ENCODE measurements around the gene NCOR1.
A peak's percentile ranks its signal among the peaks of the same experiment; 100 is the strongest.
"Not testable (repeated sequence)": the region's sequence is repeated elsewhere in the genome, so short reads cannot be mapped to it uniquely, and the experiment has no call there.

The NCOR1 gene

DNA sequence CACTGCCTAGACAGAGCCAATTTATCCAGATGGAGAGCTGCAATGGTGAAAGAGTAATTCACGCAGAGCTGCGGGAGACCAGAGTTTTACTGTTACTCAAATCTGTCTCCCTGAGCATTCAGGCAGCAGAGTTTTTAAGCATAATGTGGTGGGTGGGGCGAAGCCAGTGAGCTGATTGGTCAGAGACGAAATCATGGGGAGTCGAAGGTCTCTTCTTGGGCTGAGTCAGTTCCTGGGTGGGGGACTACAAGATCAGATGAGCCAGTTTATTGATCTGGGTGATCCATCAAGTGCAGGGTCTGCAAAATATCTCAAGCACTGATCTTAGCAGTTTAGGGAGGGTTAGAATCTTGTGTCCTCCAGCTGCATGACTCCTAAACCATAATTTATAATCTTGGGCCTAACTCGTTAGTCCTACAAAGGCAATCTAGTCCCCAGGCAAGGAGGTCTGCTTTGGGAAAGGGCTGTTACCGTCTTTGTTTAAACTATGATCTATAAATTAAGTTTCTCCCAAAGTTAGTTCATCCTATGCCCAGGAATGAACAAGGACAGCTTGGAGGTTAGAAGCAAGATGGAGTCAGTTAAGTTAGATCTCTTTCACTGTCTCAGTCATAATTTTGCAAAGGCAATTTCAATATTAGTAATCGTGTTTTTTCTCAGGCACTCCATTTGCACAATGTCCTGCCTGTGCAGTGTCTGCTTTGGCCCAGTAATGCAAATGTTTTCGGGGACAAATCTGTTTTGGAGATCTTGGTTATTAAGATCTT lies 28.6 kb upstream of the NCOR1 start:
- no peak overlapping the region for H3K27ac ChIP-seq (ENCODE audit: low read depth, low read length, severe bottlenecking)
- whole genome bisulfite sequencing, 2 experiments (ENCODE audit: insufficient coverage in 2 of 2), result 53 to 67% methylated on average over 5 of the region's 9 CpGs

DNA sequence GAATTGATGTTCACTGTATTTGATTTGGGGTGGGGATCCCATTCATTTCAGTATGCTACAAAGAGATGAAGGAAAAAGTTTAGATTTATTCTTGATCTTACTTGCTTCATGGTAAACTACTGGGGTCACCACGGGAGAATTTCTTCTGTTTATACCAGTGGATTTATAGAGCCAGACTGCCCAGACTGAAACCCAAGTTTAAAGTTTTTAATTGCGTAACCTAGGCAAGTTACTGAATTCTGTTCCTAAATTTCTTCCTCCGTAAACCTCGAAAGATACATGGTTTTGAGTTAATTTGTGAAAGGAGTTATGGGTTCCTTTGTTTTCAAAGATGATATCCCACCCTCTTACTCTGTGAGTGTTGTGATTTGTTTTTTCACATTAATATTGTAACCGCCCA lies 28.1 kb upstream of the NCOR1 start:
- Histone ChIP-seq H3K4me1 (ENCODE audit: control insufficient read depth, insufficient read depth, low read length, poor library complexity, severe bottlenecking) (peaks cover 4% of the 10 kb centered on the region), H3K36me3 (ENCODE audit: control insufficient read depth, insufficient read depth, low read length) (no peaks in the 10 kb centered on the region), H3K4me3 (ENCODE audit: extremely low read depth, insufficient read depth, low read length, poor library complexity, severe bottlenecking) (no peak overlapping the region), H3K27ac (ENCODE audit: low read depth, low read length, severe bottlenecking) (no peak overlapping the region), H3K9me3 (ENCODE audit: control insufficient read depth, low read length) (no peaks in the 10 kb centered on the region)
- 78 to 100% methylated on average over 1 to 2 of the region's 5 CpGs for WGBS, 2 experiments (ENCODE audit: insufficient coverage in 2 of 2)

More for the DNA sequence above, 28.6 kb upstream of the NCOR1 start:
- no peaks in the 10 kb centered on the region for H3K36me3 ChIP-seq (ENCODE audit: control insufficient read depth, insufficient read depth, low read length)
- H3K9me3 ChIP-seq (ENCODE audit: control insufficient read depth, low read length), result no peaks in the 10 kb centered on the region
- no peak overlapping the region for H3K4me3 ChIP-seq (ENCODE audit: extremely low read depth, insufficient read depth, low read length, poor library complexity, severe bottlenecking)
- peaks cover 4% of the 10 kb centered on the region for H3K4me1 ChIP-seq (ENCODE audit: control insufficient read depth, insufficient read depth, low read length, poor library complexity, severe bottlenecking)

- H3K4me3 ChIP-seq (ENCODE audit: extremely low read depth, insufficient read depth, low read length, poor library complexity, severe bottlenecking), result no peak overlapping the region
- H3K9me3 ChIP-seq (ENCODE audit: control insufficient read depth, low read length), result no peaks in the 10 kb centered on the region
- H3K4me1 ChIP-seq (ENCODE audit: control insufficient read depth, insufficient read depth, low read length, poor library complexity, severe bottlenecking), result peaks cover 4% of the 10 kb centered on the region
- H3K36me3 ChIP-seq (ENCODE audit: control insufficient read depth, insufficient read depth, low read length), result no peaks in the 10 kb centered on the region
- no peak overlapping the region for H3K27ac ChIP-seq (ENCODE audit: low read depth, low read length, severe bottlenecking)
These were observed 26.6 kb upstream of the NCOR1 start for GRCh38 chr17:16241906-16242399.

DNA sequence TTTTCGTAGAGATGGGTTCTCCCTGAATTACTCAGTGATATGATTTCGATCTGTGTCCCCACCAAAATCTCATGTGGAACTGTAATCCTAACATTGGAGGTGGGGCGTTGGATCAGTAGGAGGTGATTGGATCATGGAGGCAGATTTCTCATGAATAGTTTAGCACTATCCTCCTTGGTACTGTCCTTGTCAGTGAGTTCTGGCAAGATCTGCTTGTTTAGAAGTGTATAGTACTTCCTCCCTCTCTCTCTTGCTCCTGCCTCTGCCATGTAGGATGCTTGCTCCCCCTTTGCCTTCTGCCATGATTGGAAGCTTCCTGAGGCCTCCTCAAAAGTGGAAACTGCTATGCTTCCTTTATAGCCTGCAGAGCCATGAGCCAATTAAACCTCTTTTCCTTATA lies 24.6 kb upstream of the NCOR1 start:
- Histone ChIP-seq H3K4me3 (ENCODE audit: extremely low read depth, insufficient read depth, low read length, poor library complexity, severe bottlenecking) (no peak overlapping the region), H3K36me3 (ENCODE audit: control insufficient read depth, insufficient read depth, low read length) (peaks cover 7% of the 10 kb centered on the region), H3K9me3 (ENCODE audit: control insufficient read depth, low read length) (no peaks in the 10 kb centered on the region), H3K4me1 (ENCODE audit: control insufficient read depth, insufficient read depth, low read length, poor library complexity, severe bottlenecking) (peaks cover 4% of the 10 kb centered on the region), H3K27ac (ENCODE audit: low read depth, low read length, severe bottlenecking) (no peak overlapping the region)
- 93% methylated on average over 2 of the region's 3 CpGs; no CpG with 5 or more reads in 1 of the 2 experiments for WGBS, 2 experiments (ENCODE audit: insufficient coverage in 2 of 2)

DNA sequence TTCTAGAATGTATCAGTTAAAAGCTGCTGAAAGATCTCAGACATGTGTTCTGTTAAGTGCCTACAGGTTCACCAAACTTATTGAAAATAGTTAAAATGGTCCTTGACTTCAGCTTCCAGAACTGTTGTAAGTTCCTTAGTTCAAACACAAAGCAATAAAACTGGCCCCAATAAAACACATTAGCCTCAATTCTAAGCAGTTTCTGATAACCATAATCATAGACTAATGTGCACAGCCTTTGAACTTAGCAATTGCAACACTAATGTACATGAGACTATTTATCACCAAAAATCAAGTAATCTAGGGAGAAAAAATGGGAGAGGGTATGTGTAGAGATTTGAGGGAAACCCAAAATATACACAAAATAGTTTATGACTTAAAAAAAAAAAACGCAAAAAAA lies 17.1 kb upstream of the NCOR1 start:
- no CpG with 5 or more reads among the region's 1 CpG for WGBS, 2 experiments (ENCODE audit: insufficient coverage in 2 of 2)
- Histone ChIP-seq H3K9me3 (ENCODE audit: control insufficient read depth, low read length) (no peaks in the 10 kb centered on the region), H3K4me3 (ENCODE audit: extremely low read depth, insufficient read depth, low read length, poor library complexity, severe bottlenecking) (no peak overlapping the region), H3K4me1 (ENCODE audit: control insufficient read depth, insufficient read depth, low read length, poor library complexity, severe bottlenecking) (no peaks in the 10 kb centered on the region), H3K36me3 (ENCODE audit: control insufficient read depth, insufficient read depth, low read length) (peaks cover 19% of the 10 kb centered on the region), H3K27ac (ENCODE audit: low read depth, low read length, severe bottlenecking) (no peak overlapping the region)

DNA sequence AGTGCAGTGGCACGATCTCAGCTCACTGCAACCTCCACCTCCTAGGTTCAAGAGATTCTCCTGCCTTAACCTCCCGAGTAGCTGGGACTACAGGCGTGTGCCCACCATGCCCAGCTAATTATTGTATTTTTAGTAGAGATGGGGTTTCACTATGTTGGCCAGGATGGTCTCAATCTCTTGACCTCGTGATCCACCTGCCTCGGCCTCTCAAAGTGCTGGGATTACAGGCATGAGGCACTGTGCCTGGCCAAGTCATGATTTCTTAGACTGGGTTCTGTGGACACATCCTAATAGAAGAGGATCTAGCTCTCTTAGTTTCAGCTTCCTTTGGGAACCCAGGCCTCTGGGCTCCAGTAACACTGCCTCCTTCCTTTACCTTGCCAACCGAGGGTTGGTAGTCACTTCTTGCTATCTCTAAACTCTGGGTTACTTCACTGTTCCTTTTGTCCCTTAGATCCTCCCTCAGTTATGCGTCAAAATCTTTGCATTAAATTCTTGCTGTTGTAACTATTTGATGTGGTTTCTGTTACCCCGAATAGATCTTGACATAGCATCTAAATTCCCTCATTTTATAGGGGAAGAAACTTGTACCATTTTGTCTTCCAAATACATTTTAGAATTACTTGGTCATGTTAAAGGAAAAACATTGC lies 14.7 kb upstream of the NCOR1 start:
- not testable (repeated sequence) for H3K4me3 ChIP-seq (ENCODE audit: extremely low read depth, insufficient read depth, low read length, poor library complexity, severe bottlenecking); H3K4me1 ChIP-seq (ENCODE audit: control insufficient read depth, insufficient read depth, low read length, poor library complexity, severe bottlenecking)
- WGBS, 2 experiments (ENCODE audit: insufficient coverage in 2 of 2), result 88 to 93% methylated on average over 3 of the region's 8 CpGs

DNA sequence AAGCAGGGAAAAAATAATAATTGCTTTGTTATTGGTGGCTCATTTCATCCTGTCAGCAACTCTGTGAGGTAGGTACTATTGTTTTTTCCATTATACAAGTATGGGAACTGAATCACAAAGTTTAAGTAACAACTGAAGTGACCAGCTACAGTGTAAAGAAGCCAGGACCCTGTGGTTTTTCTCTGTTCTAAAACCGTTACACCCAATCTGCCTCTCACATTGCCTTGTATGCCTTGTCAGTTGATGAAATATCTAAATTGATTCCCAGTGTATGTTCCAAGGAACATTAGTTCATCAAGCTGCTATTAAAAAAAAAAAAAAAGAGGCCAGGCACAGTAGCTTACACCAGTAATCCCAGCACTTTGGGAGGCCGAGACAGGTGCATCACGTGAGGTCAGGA lies 7.1 kb upstream of the NCOR1 start:
- peaks cover 25% of the 10 kb centered on the region for H3K36me3 ChIP-seq (ENCODE audit: control insufficient read depth, insufficient read depth, low read length)
- no CpG with 5 or more reads among the region's 3 CpGs for whole genome bisulfite sequencing, 2 experiments (ENCODE audit: insufficient coverage in 2 of 2)

More for the DNA sequence above, 14.7 kb upstream of the NCOR1 start:
- not testable (repeated sequence) for H3K9me3 ChIP-seq (ENCODE audit: control insufficient read depth, low read length); H3K27ac ChIP-seq (ENCODE audit: low read depth, low read length, severe bottlenecking)
- peaks cover 13% of the 10 kb centered on the region for H3K36me3 ChIP-seq (ENCODE audit: control insufficient read depth, insufficient read depth, low read length)

DNA sequence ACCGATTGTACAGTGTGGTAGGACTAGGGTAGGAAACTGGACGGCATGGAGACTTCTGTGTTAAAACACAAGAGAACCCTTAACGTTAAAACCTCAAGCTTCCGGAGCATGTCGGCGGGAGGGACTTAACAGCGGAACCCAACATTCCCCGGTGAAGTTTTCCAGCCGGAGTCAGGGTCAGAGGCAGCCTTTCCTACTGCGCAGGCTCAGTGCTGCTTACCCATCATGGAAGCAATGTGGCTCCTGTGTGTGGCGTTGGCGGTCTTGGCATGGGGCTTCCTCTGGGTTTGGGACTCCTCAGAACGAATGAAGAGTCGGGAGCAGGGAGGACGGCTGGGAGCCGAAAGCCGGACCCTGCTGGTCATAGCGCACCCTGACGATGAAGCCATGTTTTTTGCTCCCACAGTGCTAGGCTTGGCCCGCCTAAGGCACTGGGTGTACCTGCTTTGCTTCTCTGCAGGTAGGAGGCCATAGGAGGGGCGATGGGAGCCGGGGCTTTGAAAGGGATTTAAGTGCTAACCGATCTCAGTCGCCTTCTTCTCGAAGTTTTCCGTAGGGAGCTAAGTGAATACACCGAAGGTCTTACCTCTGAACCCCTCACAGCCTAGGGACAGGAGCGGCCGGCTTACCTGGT lies 1.8 kb upstream of the NCOR1 start, which contains the start of gene PIGL:
TSS of gene PIGL (plus strand) at position 209 of the 634 bp plus-strand sequence. CDS start at position 226, 17 bp downstream.
- WGBS, 2 experiments (ENCODE audit: insufficient coverage in 2 of 2), result 1% methylated on average over 22 to 23 of the region's 29 CpGs
- peaks cover 3% of the 10 kb centered on the region for H3K4me1 ChIP-seq (ENCODE audit: control insufficient read depth, insufficient read depth, low read length, poor library complexity, severe bottlenecking)

More for the DNA sequence above, 7.1 kb upstream of the NCOR1 start:
- no peaks in the 10 kb centered on the region for H3K9me3 ChIP-seq (ENCODE audit: control insufficient read depth, low read length)
- H3K4me1 ChIP-seq (ENCODE audit: control insufficient read depth, insufficient read depth, low read length, poor library complexity, severe bottlenecking), result no peaks in the 10 kb centered on the region
- H3K4me3 ChIP-seq (ENCODE audit: extremely low read depth, insufficient read depth, low read length, poor library complexity, severe bottlenecking), result no peak overlapping the region
- H3K27ac ChIP-seq (ENCODE audit: low read depth, low read length, severe bottlenecking), result no peak overlapping the region

DNA sequence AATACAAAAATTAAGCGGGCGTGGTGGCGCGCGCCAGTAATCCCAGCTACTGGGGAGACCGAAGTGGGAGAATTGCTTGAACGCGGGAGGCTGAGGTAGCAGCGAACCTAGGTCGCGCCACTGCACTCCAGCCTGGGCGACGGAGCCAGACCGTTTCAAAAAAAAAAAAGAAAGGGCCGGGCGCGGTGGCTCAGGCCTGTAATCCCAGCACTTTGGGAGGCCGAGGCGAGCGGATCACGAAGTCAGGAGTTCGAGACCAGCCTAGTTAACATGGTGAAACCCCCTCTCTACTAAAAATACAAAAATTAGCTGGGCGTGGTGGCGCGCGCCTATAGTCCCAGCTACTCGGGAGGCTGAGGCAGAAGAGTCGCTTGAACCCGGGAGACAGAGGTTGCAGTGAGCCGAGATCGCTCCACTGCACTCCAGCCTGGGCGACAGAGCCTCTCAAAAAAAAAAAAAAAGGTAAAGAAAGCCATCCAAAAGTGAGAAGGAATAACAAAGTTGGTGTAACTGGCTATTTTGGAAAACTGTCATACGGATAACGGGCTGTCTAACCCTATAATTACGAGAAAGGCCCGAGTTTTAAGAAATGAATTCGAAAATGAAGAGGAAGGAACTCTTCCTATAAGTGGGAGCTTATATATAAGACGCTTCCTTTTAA lies 1.1 kb upstream of the NCOR1 start:
- WGBS, 2 experiments (ENCODE audit: insufficient coverage in 2 of 2), result 92 to 95% methylated on average over 18 to 27 of the region's 38 CpGs
- Histone ChIP-seq H3K36me3 (ENCODE audit: control insufficient read depth, insufficient read depth, low read length) (peaks cover 14% of the 10 kb centered on the region), H3K4me3 (ENCODE audit: extremely low read depth, insufficient read depth, low read length, poor library complexity, severe bottlenecking) (peak overlapping the region; percentile 98), H3K27ac (ENCODE audit: low read depth, low read length, severe bottlenecking) (peak overlapping the region; percentile 96)
- not testable (repeated sequence) for H3K9me3 ChIP-seq (ENCODE audit: control insufficient read depth, low read length); H3K4me1 ChIP-seq (ENCODE audit: control insufficient read depth, insufficient read depth, low read length, poor library complexity, severe bottlenecking)

More for the DNA sequence above, 1.8 kb upstream of the NCOR1 start, which contains the start of gene PIGL:
- Histone ChIP-seq H3K27ac (ENCODE audit: low read depth, low read length, severe bottlenecking) (peak within 1 kb of the TSS; percentile 96), H3K4me3 (ENCODE audit: extremely low read depth, insufficient read depth, low read length, poor library complexity, severe bottlenecking) (peak within 1 kb of the TSS; percentile 98), H3K36me3 (ENCODE audit: control insufficient read depth, insufficient read depth, low read length) (peaks cover 14% of the 10 kb centered on the region), H3K9me3 (ENCODE audit: control insufficient read depth, low read length) (no peaks in the 10 kb centered on the region)

GRCh38 chr17:16215965-16216316 lies 607 bp upstream of the NCOR1 start:
- 56 to 60% methylated on average over 22 of the region's 22 CpGs for WGBS, 2 experiments (ENCODE audit: insufficient coverage in 2 of 2)

More at GRCh38 chr17:16215965-16216316, 607 bp upstream of the NCOR1 start:
- Histone ChIP-seq H3K4me1 (ENCODE audit: control insufficient read depth, insufficient read depth, low read length, poor library complexity, severe bottlenecking) (peaks cover 3% of the 10 kb centered on the region), H3K9me3 (ENCODE audit: control insufficient read depth, low read length) (no peaks in the 10 kb centered on the region), H3K27ac (ENCODE audit: low read depth, low read length, severe bottlenecking) (peak overlapping the region; percentile 96), H3K4me3 (ENCODE audit: extremely low read depth, insufficient read depth, low read length, poor library complexity, severe bottlenecking) (peak overlapping the region; percentile 98), H3K36me3 (ENCODE audit: control insufficient read depth, insufficient read depth, low read length) (peaks cover 14% of the 10 kb centered on the region)

Measured in mesodermal cell (in vitro differentiated cells).